GM19193 (cell line): ENCODE measurements around the gene HAVCR2.

Experiments used
- POLR2A ChIP-seq: IDR thresholded peaks from 4 replicates; pipeline ENCODE4 v1.6.1; 2011; ENCODE audit not compliant: insufficient read depth, insufficient read length; ENCODE audit errors: extremely low read depth

Gene HAVCR2

GRCh38 chr5:157067005-157067404 is 41.8 kb downstream of the HAVCR2 start:
- TF ChIP-seq POLR2A = no peak

GRCh38 chr5:157066080-157066479 is 42.8 kb downstream of the HAVCR2 start:
- no peak for TF ChIP-seq POLR2A

- no peak for TF ChIP-seq POLR2A
Measured at GRCh38 chr5:157063776-157064430, 44.9 kb downstream of the HAVCR2 start.

- TF ChIP-seq POLR2A = no peak
Measured at GRCh38 chr5:157059891-157060290, 49.0 kb downstream of the HAVCR2 start.

GRCh38 chr5:157059093-157059539 is 49.7 kb downstream of the HAVCR2 start, which contains the start of gene HAVCR1:
TSS of gene HAVCR1 (minus strand) at chr5:157059116. CDS start at chr5:157057943, 1,173 bp downstream.
- no peak for TF ChIP-seq POLR2A

- no peak for TF ChIP-seq POLR2A
Measured at GRCh38 chr5:157057459-157058370, 51.1 kb downstream of the HAVCR2 start.

GRCh38 chr5:157051604-157052245 is 57.1 kb downstream of the HAVCR2 start:
- no peak for TF ChIP-seq POLR2A

- TF ChIP-seq POLR2A = no peak
Measured at GRCh38 chr5:157050050-157050449, 58.8 kb downstream of the HAVCR2 start.

- no peak for TF ChIP-seq POLR2A
Measured at GRCh38 chr5:157049605-157050004, 59.2 kb downstream of the HAVCR2 start.

- TF ChIP-seq POLR2A = no peak
Measured at GRCh38 chr5:157047898-157048297, 60.9 kb downstream of the HAVCR2 start.

GRCh38 chr5:157046041-157046440 is 62.8 kb downstream of the HAVCR2 start:
- no peak for TF ChIP-seq POLR2A

- TF ChIP-seq POLR2A = no peak
Measured at GRCh38 chr5:157045601-157046000, 63.2 kb downstream of the HAVCR2 start.

- no peak for TF ChIP-seq POLR2A
Measured at GRCh38 chr5:157038568-157039187, 70.2 kb downstream of the HAVCR2 start.
